Lung (tissue), 12 donors: ENCODE results near the gene NAV2. TPM values are rescaled to one million over a fixed set of nuclear protein-coding genes. Genes with fewer than 3 reads are reported as not detected.
A peak's percentile ranks its signal among the peaks of the same experiment; 100 is the strongest.

ENCODE experiments used
- ATAC-seq: fragments of 200-7000 bp; cut with Tn5 transposase; one replicate; pipeline ENCODE4 v1.9.1; 2020; ENCODE audit warnings: moderate number of reproducible peaks; ENCODE audit not compliant: insufficient read depth, low FRiP score
- DNase-seq, 3 donors: peaks; one replicate each; pipeline ENCODE4 v3.0.0-alpha.2; 2013 to 2017
- H3K27ac ChIP-seq, 2 donors: one replicate each; pipeline ENCODE4 v1.5.1; 2013; ENCODE audit warnings: mild to moderate bottlenecking in 2 of 2, moderate library complexity in 2 of 2, control low read depth in 1 of 2, inconsistent platforms in 1 of 2, low read depth in 1 of 2, low read length in 1 of 2
- H3K27me3 ChIP-seq, 3 donors: one replicate each; pipeline ENCODE4 v1.5.1; 2013; ENCODE audit warnings: low read length in 2 of 3; ENCODE audit not compliant: control insufficient read depth in 3 of 3, insufficient read depth in 3 of 3
- H3K36me3 ChIP-seq, 4 donors: one replicate each; pipeline ENCODE4 v1.5.1; 2013; ENCODE audit warnings: low read length in 4 of 4, mild to moderate bottlenecking in 1 of 4, moderate library complexity in 1 of 4; ENCODE audit not compliant: control insufficient read depth in 4 of 4, insufficient read depth in 4 of 4
- H3K4me1 ChIP-seq, 5 donors: one replicate each; pipeline ENCODE4 v1.5.1; 2013; ENCODE audit warnings: low read length in 5 of 5, mild to moderate bottlenecking in 2 of 5, moderate library complexity in 1 of 5; ENCODE audit not compliant: control insufficient read depth in 5 of 5, insufficient read depth in 5 of 5
- H3K4me3 ChIP-seq: one replicate; pipeline ENCODE4 v1.5.1; 2013; ENCODE audit warnings: mild to moderate bottlenecking, control low read depth, moderate library complexity
- H3K9ac ChIP-seq, 2 donors: one replicate each; pipeline ENCODE4 v1.5.1; 2013; ENCODE audit warnings: low read length in 2 of 2, control low read depth in 1 of 2; ENCODE audit not compliant: insufficient read depth in 1 of 2
- H3K9me3 ChIP-seq, 4 donors: one replicate each; pipeline ENCODE4 v1.5.1; 2013; ENCODE audit warnings: low read length in 3 of 4, mild to moderate bottlenecking in 1 of 4, moderate library complexity in 1 of 4; ENCODE audit not compliant: control insufficient read depth in 4 of 4, insufficient read depth in 3 of 4
- CTCF ChIP-seq: IDR thresholded peaks from 2 replicates; pipeline ENCODE4 v1.5.1; 2012; ENCODE audit warnings: mild to moderate bottlenecking; ENCODE audit errors: control extremely low read depth, extremely low read depth
- WGBS, 2 donors: extraction: QIAGEN DNeasy Blood & Tissue Kit; methylation state at CpG; one replicate each; pipeline ENCODE4 v1.1.7; 2013; 5-methylcytosine and 5-hydroxymethylcytosine counted together
- polyA plus RNA-seq, 2 donors: library from polyadenylated mRNA; stranded (reverse); fragments of 200-250 nt; gene quantifications; one replicate each; pipeline ENCODE4 v1.2.1, GENCODE V29; 2013
- total RNA-seq, 2 donors: library from RNA; depleted of rRNA in 1 of 2; stranded (reverse); fragments of >200 nt in 1 of 2; gene quantifications; one replicate each; pipeline ENCODE4 v1.2.1, GENCODE V29; 2014 to 2021
- donor health status: control.
- donor health status: control.
- donor health status: Bipolar disorder and iron deficiency.
- donor health status: healthy.
- donor health status: DM: yes; HTN: yes; CAD: no.

NAV2 gene
- total and polyA plus RNA-seq, 4 donors = 6.8 to 47.9 (median 20.2) TPM

- no peak overlapping the region for H3K27ac ChIP-seq
- no peaks in the 10 kb centered on the region for H3K27me3 ChIP-seq
- 63 to 75% methylated on average over 2 of the region's 2 CpGs for WGBS, 2 donors
- no peaks in the 10 kb centered on the region for H3K9me3 ChIP-seq
- peaks cover 0 to 15% (median 0%) of the 10 kb centered on the region in 5 donors for H3K4me1 ChIP-seq
- TF ChIP-seq CTCF = no peak
- no peak overlapping the region for H3K4me3 ChIP-seq
- DNase-seq = no peak
- H3K9ac ChIP-seq = no peak overlapping the region
- H3K36me3 ChIP-seq = peaks cover 3 to 29% (median 13%) of the 10 kb centered on the region in 4 donors
- ATAC-seq = no peak
Measured at GRCh38 chr11:20068691-20069090, 356.1 kb downstream of the NAV2 start.

GRCh38 chr11:20070459-20070858, 357.8 kb downstream of the NAV2 start:
- peaks cover 0 to 9% (median 0%) of the 10 kb centered on the region in 5 donors for H3K4me1 ChIP-seq
- ATAC-seq (no peak), DNase-seq (peak in 2 of 3 donors; percentile 16 to 55)
- no peaks in the 10 kb centered on the region for H3K27me3 ChIP-seq
- H3K36me3 ChIP-seq = peaks cover 3 to 32% (median 12%) of the 10 kb centered on the region in 4 donors
- 57 to 81% methylated on average over 3 of the region's 3 CpGs for WGBS, 2 donors
- TF ChIP-seq CTCF = no peak
- no peak overlapping the region for H3K27ac ChIP-seq
- H3K9ac ChIP-seq = no peak overlapping the region
- H3K9me3 ChIP-seq = no peaks in the 10 kb centered on the region
- no peak overlapping the region for H3K4me3 ChIP-seq

GRCh38 chr11:20075627-20076026, 363.0 kb downstream of the NAV2 start:
- H3K9me3 ChIP-seq = peaks cover 0 to 2% (median 0%) of the 10 kb centered on the region in 4 donors
- no peak overlapping the region for H3K9ac ChIP-seq
- peaks cover 2 to 25% (median 8%) of the 10 kb centered on the region in 4 donors for H3K36me3 ChIP-seq
- H3K4me1 ChIP-seq = no peaks in the 10 kb centered on the region
- no peak for ATAC-seq
- H3K4me3 ChIP-seq = no peak overlapping the region
- no peak overlapping the region for H3K27ac ChIP-seq
- no peak for TF ChIP-seq CTCF
- no peak for DNase-seq
- H3K27me3 ChIP-seq = no peaks in the 10 kb centered on the region
- 80 to 91% methylated on average over 4 of the region's 4 CpGs for WGBS, 2 donors

GRCh38 chr11:20078846-20079245, 366.2 kb downstream of the NAV2 start:
- 96 to 98% methylated on average over 7 of the region's 7 CpGs for WGBS, 2 donors
- Histone ChIP-seq H3K36me3 (peaks cover 11 to 40% (median 15%) of the 10 kb centered on the region in 4 donors), H3K9me3 (peaks cover 0 to 2% (median 0%) of the 10 kb centered on the region in 4 donors), H3K9ac (no peak overlapping the region), H3K4me1 (peaks cover 0 to 2% (median 0%) of the 10 kb centered on the region in 5 donors), H3K27me3 (no peaks in the 10 kb centered on the region), H3K27ac (no peak overlapping the region), H3K4me3 (no peak overlapping the region)
- ATAC-seq (no peak), DNase-seq (no peak)
- no peak for TF ChIP-seq CTCF
